Measurements from ENCODE around the gene CCR5AS.
"Not testable (repeated sequence)": the region's sequence is repeated elsewhere in the genome, so short reads cannot be mapped to it uniquely, and the experiment has no call there.

CCR5AS gene

GRCh38 chr3:46344476-46344875, 62.4 kb downstream of the CCR5AS start:
- TF ChIP-seq CTCF (IDR thresholded peaks at IDR 0.05; ENCODE audit: borderline replicate concordance, insufficient read depth, low read depth, low read length) = no peak
- no peak overlapping the region for H3K4me3 ChIP-seq (ENCODE audit: low read depth, low read length)

GRCh38 chr3:46338840-46339239, 68.0 kb downstream of the CCR5AS start:
- H3K4me3 ChIP-seq (ENCODE audit: low read depth, low read length) = no peak overlapping the region
- TF ChIP-seq CTCF (IDR thresholded peaks at IDR 0.05; ENCODE audit: borderline replicate concordance, insufficient read depth, low read depth, low read length) = no peak

- no peak for TF ChIP-seq CTCF (IDR thresholded peaks at IDR 0.05; ENCODE audit: borderline replicate concordance, insufficient read depth, low read depth, low read length)
- no peak overlapping the region for H3K4me3 ChIP-seq (ENCODE audit: low read depth, low read length)
These were observed 69.0 kb downstream of the CCR5AS start for GRCh38 chr3:46337911-46338310.

GRCh38 chr3:46335541-46335940, 71.3 kb downstream of the CCR5AS start:
- no peak for TF ChIP-seq CTCF (IDR thresholded peaks at IDR 0.05; ENCODE audit: borderline replicate concordance, insufficient read depth, low read depth, low read length)
- no peak overlapping the region for H3K4me3 ChIP-seq (ENCODE audit: low read depth, low read length)

GRCh38 chr3:46334741-46335478, 72.0 kb downstream of the CCR5AS start:
- no peak overlapping the region for H3K4me3 ChIP-seq (ENCODE audit: low read depth, low read length)
- no peak for TF ChIP-seq CTCF (IDR thresholded peaks at IDR 0.05; ENCODE audit: borderline replicate concordance, insufficient read depth, low read depth, low read length)

GRCh38 chr3:46330676-46331075, 76.2 kb downstream of the CCR5AS start:
- not testable (repeated sequence) for H3K4me3 ChIP-seq (ENCODE audit: low read depth, low read length)

GRCh38 chr3:46325645-46326300, 81.1 kb downstream of the CCR5AS start:
- no peak for TF ChIP-seq CTCF (IDR thresholded peaks at IDR 0.05; ENCODE audit: borderline replicate concordance, insufficient read depth, low read depth, low read length)
- no peak overlapping the region for H3K4me3 ChIP-seq (ENCODE audit: low read depth, low read length)
